ENCODE results near the gene GPC6.
"Not testable (repeated sequence)": the region's sequence is repeated elsewhere in the genome, so short reads cannot be mapped to it uniquely, and the experiment has no call there.

The GPC6 gene

DNA sequence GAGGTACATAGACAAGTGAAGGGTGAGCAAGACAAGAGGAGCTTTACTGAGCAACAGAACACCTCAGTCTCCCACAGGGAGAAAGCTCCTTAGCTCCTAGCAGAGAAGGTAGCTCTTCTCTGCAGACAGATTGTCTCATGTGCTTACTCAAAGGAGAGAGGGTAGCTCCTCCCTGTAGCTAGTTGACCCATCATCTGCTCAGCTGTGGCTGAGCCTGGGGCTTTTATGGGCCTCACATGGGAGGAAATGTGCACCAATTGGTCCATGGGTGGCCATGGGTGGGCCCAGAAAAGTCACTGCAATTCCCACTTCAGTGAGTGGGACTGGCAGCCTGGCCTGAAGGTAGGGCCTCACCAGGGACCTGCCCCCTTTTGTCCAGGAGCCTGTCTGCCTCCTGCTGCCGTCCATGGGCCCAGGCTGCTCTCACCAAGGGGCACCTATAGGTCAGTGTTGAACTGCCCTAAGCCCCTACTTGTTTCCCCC is 246.2 kb downstream of the GPC6 start:
- DNase-seq (ENCODE audit: low spot score), result no peak
- no peak for TF ChIP-seq CTCF (IDR thresholded peaks at IDR 0.05; ENCODE audit: extremely low read depth, insufficient read depth, missing control alignments)
- in situ Hi-C loops (cut with MboI; ENCODE audit: low pct_unique_long_range_greater_than_20kb, low sequenced_read_pairs, unreplicated experiment), result no loop called here

DNA sequence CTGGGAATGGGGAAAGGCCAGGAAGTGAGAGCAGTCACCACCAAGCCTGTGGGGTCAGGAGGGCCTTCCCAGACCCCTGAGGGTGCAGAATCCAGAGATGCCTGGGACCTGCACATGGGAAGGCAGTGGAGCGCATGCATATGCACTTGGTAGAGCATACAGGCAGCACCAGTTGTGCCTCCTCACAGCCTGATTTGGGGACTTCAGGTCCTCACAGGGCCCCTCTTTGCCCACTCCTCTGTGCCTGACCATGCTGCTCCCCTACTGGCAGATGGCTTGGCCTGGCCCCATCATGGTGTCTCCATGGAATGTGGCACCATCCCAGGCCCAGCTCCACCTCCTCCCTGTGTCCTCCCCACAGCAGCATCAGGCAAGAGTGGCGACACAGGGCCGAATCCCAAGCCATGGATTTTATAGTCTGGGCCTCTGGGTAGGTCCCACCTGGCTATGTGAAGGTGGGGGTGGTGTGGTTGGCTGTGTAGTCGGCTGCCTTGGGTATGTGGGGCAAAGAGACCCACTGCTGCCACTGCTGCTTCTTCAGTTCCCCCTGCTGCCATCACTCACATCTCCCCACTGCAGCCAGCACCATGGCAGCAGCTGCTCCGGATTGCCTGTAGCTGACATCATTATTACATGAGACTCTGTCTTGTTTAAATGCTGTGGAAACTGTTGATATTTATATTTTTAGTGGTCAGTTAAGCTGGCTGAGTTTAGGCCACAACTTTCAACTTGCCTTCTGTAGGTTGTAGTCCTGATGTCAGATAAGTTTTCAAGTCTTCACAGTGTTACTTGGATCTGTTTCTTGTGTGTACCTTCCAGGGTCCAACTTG is 247.0 kb downstream of the GPC6 start:
- in situ Hi-C loops (cut with MboI; ENCODE audit: low pct_unique_long_range_greater_than_20kb, low sequenced_read_pairs, unreplicated experiment), result no loop called here
- DNase-seq (ENCODE audit: low spot score), result no peak
- no peak for TF ChIP-seq CTCF (IDR thresholded peaks at IDR 0.05; ENCODE audit: extremely low read depth, insufficient read depth, missing control alignments)

DNA sequence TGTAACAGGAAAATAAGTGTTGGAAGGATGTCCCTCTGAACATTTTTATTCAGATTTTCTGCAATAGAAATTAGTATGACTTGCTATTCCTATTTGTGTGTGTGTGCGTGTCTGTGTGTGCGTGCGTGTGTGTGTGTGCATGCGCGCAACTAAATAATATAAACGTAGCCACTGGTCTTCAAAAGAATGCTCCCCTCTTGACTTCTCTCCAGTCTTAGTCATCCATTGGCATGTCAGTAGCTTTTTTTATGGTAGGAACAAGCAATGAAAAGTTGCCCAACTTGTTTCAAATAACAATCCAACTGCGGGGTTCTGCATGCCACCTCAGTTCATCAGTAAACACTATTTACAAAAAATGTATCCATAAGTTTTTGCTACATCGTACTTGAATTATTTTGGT is 249.6 kb downstream of the GPC6 start:
- in situ Hi-C loops (cut with MboI; ENCODE audit: low pct_unique_long_range_greater_than_20kb, low sequenced_read_pairs, unreplicated experiment), result no loop called here
- TF ChIP-seq CTCF (IDR thresholded peaks at IDR 0.05; ENCODE audit: extremely low read depth, insufficient read depth, missing control alignments), result no peak
- DNase-seq (ENCODE audit: low spot score), result no peak

- no peak for TF ChIP-seq CTCF (IDR thresholded peaks at IDR 0.05; ENCODE audit: extremely low read depth, insufficient read depth, missing control alignments)
- in situ Hi-C loops (cut with MboI; ENCODE audit: low pct_unique_long_range_greater_than_20kb, low sequenced_read_pairs, unreplicated experiment), result no loop called here
- DNase-seq (ENCODE audit: low spot score), result no peak
Observed at GRCh38 chr13:93477238-93477637, 250.6 kb downstream of the GPC6 start.

- in situ Hi-C loops (cut with MboI; ENCODE audit: low pct_unique_long_range_greater_than_20kb, low sequenced_read_pairs, unreplicated experiment), result no loop called here
Observed at GRCh38 chr13:93480553-93481106, 254.0 kb downstream of the GPC6 start.

GRCh38 chr13:93496117-93496516 is 269.5 kb downstream of the GPC6 start:
- DNase-seq (ENCODE audit: low spot score); in situ Hi-C loops (cut with MboI; ENCODE audit: low pct_unique_long_range_greater_than_20kb, low sequenced_read_pairs, unreplicated experiment): not testable (repeated sequence)

More at GRCh38 chr13:93480553-93481106, 254.0 kb downstream of the GPC6 start:
- DNase-seq (ENCODE audit: low spot score), result no peak
- TF ChIP-seq CTCF (IDR thresholded peaks at IDR 0.05; ENCODE audit: extremely low read depth, insufficient read depth, missing control alignments), result no peak

DNA sequence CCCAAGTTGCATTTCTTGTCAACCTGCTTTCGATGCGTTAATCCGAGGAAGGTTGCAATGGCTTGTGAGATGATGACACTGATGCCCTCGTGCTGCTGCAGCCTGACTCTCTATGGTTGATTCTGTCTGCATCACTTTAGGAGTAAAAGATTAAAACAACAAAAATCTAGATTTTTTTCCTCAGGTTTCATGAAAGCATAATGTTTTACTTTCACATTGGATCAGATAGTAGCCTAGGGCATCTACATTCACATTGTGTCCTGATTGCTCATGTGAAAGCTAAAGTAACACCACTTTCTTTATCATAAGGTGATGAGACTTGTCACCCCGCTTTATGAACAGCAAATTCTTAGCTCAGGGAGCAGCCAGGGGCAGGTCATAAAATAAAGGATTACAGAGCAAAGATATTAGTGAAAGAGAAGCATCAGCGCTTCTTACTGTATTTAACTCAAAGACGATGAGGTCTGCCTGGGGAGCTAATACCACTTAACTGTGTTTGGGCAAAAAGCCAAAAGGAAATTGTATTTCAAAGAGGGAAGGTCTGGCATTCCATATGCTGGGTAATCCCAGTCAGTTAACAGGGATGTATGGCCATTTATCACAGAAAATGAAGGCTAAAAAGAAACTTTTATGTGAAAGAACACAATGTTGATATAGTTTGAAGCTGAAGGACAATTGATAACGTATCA is 270.5 kb downstream of the GPC6 start:
- in situ Hi-C loops (cut with MboI; ENCODE audit: low pct_unique_long_range_greater_than_20kb, low sequenced_read_pairs, unreplicated experiment), result no loop called here
- TF ChIP-seq CTCF (IDR thresholded peaks at IDR 0.05; ENCODE audit: extremely low read depth, insufficient read depth, missing control alignments), result no peak
- no peak for DNase-seq (ENCODE audit: low spot score)
